ENCODE measurements around the gene USP40.

USP40 gene

DNA sequence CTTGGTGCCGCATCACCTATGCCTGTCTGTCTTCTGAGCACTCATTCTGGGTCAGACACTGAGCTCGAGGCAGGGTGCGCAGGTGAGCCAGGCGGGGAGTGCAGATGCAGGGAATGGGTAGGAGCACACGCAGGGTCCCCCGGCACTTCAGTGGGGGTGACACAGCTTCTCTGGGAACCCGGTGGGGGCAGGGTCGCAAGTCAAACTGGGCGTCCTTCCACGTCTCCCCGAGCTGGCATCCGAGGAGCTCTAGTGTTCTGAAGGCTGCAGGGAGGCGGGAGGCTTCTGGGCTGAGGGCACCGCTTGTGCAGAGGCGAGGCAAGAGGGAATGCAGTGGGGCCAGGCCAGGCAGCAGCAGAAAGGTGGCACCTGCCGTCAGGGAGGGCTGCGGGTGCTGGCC, 126.3 kb downstream of the USP40 start:
- DNase-seq = no peak

DNA sequence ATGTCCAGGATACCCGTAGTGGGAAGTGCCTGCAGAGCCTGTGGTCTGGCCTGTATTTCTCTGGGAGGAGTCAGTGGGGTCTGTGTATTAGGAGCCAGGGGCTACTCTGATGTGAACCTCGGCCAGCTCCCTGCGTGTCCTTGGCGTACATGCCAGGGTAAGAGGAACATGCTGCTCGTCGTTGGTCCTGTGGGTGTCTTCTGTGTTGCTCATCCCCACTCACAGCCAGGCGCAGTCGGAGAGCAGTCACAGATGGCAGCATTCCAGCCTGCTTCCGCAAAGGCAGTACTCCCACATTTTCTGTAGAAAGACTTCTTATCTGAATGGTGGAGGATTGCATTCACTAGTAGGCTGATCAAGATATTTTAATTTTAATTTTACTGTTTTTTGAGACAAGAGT, 127.4 kb downstream of the USP40 start:
- DNase-seq = no peak

DNA sequence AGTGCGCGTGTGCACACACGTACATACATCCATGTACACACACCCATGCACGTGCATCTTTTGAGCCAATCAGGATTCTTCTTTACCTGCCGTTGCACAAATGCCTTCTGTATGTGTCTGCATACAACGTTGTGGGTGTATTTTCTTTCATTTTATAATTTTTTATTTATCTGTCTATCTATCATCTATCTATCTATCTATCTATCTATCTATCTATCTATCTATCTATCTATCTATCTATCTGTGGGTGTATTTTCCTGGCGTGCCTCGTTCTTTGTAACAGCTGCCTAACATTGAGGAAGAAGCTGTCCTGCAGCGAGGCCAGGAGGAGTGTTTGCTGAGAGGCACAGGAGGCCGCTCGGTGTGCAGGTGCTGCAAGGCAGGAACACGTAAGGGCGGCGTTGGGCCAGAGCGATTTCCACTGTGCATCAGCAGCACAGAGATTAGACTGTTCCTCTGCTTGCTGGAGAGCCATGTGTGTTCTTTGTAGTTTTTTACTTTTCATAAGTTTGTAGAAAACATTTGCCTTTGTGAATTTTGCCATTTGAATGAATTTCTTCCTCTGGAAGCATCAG, 127.9 kb downstream of the USP40 start:
- no peak for DNase-seq

DNA sequence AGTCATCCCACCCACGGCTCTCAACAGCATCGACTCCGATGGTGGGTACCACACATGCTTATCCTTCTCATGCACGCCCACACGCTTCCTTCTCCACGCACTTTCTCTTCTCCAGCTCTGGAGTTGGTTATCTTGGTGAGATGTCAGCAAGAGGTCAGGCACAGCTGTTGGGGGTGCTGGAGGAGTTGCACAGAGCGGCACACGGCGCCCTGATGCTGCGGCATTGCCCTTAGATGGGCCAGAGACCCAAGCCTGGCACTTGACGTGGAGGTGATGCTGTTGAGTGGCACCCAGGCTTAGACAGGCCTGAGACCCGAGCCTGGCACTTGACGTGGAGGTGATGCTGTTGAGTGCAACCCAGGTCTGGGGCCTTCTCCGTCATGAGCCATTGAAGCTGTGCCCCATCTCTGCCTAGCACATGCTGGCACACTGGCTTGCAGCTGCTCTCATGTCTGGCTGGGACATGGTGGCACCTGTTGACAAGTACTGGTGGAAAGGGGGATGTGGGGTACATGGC, 129.1 kb downstream of the USP40 start:
- DNase-seq = no peak

DNA sequence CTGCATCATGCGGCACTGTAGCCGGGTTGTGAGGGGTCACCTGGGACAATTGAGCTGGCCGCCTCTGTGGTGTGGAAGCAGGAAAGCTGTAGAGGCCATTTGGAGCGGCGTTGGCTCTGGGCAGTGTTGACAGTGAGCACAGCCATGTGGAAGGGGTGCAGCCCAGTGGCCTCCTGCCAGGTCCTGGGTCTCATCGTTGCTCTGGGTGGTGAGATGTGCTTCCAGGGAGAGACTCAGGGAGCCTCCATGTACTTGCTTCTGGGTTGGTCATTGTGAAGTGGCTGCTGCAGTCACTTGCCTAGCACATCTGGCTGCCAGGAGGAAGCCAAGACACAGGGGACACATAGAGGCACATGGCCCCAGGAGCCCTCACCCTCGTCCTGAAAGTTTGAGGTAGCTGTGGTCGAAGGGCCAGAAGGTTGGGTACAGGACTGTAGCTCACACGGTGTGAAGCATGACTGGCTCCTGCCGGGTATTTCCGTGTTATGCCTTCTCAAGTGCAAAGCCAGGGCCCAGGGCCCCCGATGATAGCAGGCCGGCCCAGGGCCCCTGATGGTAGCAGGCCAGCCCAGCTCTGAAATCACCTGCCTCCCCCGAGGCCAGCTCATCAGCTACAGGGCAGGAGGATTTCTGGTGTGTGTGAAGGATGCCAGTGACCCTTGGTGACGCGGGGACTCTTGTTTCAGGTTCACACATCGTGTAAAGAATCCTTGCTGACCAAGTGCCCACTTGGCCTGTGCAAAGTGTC, 129.7 kb downstream of the USP40 start:
- no peak for DNase-seq

DNA sequence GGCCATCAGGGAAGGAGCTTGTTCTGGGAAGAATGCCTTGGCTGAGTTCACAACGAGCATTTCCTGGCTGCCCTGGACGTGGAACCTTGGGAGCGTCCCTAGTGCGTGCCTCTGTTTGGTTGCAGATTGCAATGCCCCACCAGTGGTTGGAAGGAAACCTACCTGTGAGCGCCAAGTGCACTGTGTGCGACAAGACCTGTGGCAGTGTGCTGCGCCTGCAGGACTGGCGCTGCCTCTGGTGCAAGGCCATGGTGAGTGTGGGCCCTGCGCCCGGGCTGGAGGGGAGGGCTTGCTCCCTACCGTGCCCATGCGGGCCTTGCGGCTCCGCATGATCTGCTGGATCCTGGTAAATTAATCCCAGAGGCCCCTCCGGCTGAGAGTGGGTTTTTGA, 130.4 kb downstream of the USP40 start:
- no peak for DNase-seq

DNA sequence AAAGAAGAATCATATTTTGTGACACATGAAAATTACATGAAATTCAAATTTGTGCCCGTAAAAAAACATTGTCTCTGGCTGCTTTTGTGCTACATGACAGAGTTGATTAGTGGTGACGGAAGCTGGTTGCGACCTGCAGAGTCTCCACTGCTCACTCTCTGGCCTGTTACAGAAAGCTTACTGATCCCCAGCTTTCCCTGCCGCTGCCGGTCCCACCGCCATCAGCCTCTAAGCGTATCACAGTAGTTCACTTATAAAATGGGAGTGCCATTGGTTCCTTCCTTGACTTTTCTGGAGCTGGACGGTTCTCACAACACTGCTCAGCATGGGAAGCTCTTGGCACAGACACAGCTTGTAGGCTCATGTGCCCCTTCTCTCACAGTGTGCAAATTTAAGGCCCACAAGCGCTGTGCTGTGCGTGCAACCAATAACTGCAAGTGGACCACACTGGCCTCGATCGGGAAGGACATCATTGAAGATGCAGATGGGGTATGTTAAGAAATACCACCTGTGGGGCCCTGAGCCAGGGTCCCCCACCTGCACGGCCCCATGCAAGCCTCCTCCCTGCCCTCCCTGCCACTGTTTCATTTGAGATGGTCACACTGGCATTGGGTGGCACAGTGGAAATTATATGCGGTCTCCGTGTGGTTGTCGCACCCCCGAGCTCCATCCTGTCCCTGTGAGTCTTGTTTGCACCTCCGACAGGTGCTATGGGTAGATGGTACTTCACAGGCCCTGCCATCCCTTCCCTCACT, 131.0 kb downstream of the USP40 start:
- DNase-seq = no peak

DNA sequence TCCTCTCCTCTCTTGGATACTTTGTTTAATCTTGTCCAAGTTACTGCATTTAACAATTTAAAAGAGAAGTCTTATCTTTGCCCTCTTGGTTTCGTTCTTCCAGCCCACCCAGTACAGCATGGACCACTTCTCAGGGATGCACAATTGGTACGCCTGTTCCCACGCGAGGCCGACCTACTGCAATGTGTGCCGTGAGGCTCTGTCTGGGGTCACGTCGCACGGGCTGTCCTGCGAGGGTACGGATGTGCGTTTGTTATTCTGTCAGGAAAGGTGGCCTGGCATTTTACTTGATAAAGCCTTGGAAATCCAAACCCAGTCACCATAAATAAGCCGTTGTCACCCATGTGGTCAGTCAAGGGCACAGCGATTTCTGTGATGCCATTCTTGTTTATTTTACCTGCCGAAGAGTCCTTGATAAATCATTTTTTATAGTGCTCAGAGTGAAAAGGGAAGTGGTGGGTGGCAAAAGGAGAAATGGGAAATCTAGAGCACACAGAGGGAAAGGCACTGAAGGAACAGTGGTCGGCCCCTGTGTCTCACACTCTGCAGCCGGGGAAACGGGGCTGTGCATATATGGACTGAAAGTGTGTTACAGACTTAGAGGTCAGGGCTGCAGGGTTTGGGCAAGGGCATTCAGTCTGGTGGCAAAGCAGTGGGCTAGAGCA, 131.8 kb downstream of the USP40 start:
- no peak for DNase-seq

DNA sequence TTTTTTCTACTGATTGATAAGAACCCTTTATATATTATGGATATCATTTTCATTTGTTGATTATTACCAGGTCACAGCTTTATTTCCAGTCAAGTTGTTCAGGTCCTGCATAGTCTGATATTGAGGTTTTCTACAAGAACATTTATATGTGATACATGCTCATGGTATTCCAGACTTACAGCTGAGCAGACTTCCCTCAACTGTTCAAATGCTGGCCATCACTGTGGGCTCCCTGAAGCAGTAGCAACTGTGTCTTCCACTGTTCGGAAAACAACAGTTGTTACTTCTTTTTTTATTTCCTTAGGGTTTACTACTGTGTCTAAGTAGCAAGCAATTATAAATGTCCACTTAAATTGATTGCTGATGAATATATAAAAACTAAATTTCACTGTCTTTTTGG, 132.8 kb downstream of the USP40 start:
- no peak for DNase-seq

DNA sequence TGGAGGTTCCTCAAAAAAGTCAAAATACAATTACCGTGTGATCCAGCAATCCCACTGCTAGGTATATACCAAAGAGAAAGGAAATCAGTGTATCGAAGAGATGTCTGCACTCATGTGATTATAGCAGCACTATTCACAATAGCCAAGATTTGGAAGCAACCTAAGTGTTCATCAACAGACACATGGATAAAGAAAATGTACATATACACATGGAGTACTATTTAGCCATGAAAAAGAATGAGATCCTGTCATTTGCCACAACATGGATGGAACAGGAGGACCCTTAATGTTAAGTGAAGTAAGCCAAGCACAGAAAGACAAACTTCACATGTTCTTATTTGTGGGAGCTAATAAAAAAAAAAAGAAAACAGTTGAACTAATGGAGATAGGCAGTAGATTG, 133.6 kb downstream of the USP40 start:
- DNase-seq = no peak

DNA sequence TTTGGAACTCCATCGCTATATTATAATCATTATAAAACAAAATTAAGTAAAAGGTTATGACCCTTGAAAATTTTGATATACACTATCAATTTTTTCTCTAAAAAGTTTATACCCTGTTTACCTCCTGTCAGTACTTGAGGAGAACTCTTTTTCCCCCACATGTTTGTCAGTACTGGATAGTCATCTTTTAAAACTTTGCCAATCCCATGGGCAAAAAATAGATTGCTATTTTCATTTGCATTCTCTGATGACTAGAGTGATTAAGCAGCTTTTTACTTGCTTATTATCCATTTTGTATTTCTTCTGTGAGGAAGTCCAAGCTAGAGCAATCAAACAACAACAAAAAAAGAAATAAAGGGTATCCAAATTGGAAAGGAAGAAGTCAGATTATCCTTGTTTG, 135.9 kb downstream of the USP40 start:
- DNase-seq = no peak

DNA sequence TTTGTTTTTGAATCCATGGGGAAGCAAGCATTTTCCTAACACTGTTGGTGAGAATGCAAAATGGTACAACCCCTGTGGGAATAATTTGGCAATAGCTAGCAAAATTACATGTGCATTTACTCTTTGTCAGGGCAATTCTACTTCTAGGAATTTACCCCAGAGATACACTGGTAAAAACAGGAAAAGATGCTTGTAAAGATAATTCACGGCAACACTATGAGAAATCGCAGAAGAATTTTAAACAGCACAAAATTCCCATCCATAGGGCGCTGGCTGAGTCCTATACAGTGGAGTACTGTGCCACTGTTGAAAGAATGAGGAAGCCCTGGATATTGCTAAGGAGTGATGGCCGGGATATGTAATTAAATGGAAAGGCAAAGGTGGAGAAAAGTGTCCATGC, 136.5 kb downstream of the USP40 start:
- DNase-seq = no peak

DNA sequence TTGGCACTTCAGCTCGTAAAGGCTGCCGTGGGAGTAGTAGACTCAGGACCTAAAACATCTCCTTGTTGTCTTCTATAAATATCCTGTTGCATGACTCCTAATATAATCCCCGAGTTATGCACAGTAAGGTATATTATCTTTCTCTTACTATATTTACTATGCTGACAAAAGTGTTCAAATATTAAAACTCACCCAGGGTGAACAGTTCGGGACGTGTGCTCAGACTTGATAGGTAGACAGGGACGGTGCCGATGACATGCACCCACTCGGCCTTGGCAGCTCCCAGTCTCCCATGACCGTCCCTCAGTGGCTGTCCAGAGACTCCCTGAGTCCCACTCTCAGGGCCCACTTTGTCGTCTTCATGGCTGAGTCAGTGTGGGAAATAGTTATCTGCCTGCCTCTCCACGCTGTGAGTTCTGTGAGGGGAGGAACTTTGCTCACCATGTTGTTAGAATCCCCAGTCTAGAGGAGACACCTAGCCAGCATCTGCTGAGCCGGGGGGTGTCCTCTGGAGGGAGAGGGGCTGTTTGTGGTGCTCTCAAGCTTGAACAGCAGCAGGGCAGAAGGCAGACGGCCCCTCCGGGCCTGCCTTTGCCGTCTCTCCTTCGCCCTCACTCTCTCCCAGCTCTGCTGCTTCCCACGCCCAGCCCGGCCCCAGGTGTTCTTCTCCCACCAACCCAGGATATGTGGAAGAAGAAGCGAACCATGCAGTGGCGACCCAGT, 137.2 kb downstream of the USP40 start:
- DNase-seq = no peak

DNA sequence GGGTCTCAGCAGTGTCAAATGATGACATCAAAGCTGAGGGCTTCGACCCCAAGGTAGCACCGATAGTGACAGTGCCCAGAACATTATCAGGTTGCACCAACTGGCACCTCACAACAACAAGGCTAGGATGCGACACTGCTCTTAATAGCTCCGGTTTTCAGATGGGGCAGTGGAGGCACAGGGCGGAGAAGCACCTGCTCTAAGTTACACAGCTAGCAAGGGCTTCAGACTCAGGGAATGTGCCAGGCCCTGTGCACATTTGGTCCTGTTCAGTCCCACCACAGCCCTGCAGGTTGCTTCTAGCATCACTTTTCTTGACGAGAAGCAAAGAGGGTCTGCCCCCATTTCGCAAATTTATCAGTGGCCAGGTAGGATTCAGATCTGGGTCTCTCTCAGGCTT, 138.1 kb downstream of the USP40 start:
- no peak for DNase-seq

DNA sequence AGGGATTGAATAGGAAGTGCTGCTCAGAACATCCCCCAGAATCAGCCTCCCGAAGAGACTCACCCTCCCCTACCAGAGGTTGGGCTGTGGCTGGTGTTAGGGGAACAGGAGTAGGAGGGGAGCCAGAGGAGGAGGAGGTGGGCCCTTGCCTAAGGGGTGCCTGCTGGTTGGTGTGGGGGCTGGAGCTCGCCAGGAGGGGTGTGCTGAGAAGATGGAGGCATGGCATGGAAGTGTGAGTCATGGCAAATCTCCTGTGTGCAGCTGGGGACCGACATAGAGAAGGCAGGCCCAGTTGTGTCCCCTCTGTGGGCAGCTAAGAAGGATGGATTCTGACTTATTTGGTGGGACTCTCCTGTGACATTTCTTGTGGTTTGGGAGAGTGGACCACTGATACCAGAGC, 138.6 kb downstream of the USP40 start:
- no peak for DNase-seq

DNA sequence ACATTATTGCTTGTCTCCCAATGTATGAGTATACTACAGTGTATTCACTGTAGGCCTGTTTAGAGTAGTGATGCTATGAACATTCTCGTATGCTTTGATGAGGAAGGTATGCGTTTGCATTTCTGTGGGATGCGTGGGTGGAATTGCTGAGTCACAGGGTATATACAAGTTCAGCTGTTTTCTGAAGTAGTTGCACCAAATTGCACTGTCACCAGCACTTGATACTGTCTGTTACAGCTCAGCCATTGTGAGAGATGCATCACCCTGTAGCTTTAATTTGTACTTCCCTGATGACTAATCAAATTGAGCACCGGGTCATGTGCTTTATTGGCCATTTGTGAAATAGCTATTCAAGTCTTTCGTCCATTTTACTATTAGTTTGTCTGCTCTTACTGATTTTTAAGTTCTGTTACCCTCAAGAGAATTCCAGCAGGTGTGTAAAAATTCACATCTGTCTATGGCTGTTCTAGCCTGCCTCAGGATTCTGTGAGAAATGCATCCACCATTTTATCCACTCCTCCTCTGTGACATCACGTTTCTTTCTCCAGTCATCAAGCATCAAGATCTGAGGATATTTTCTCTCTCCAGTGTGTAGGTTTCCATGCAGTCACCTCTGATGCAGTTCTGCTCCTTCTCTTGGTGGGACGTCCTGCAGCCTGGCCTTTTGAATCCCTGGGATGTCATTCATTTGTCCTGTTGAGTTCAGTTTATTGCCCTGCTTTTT, 139.8 kb downstream of the USP40 start:
- DNase-seq = no peak
